GM19035 (cell line): ENCODE results near the gene CFAP97D2.
"Not testable (repeated sequence)": the region's sequence is repeated elsewhere in the genome, so short reads cannot be mapped to it uniquely, and the experiment has no call there.

Experiments
- ATAC-seq: cut with Tn5 transposase; IDR thresholded peaks from one replicate; pipeline ENCODE4 v1.9.1; 2021; ENCODE audit not compliant: unreplicated experiment

CFAP97D2 gene

DNA sequence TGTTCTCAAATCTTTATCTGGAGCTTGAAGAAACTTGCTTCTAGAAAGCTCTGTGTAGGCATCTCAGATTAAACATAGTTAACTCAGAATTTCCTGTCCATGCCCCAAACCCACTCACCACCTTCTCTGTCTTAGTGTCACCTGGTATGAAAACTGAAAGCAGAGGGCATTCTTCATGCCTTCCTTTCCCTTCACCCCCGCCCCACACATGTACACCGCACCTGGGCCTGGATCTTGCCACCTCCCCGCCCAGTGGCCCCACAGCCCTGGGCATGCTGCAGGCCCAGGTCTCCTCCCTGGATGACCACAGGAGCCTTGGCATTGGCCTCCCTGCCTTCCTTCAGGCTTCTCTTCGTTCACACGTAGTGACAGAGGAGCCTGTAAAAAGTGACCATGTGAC lies 15.8 kb downstream of the CFAP97D2 start:
- no peak for ATAC-seq

DNA sequence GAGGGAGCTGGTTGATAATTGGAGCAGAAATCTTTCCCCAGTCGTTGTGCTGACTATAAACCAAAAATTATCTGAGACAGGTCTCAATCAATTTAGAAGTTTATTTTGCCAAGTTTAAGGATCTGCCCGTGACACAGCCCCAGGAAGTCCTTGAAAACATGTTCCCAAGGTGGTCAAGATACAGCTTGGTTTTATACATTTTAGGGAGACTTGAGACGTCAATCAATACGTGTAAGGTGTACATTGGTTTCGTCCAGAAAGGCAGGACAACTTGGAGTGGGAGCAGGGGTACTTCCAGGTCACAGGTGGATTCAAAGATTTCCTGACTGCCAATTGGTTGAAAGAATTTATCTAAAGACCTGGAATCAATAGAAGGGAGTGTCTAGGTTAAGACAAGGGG lies 17.6 kb downstream of the CFAP97D2 start:
- no peak for ATAC-seq

DNA sequence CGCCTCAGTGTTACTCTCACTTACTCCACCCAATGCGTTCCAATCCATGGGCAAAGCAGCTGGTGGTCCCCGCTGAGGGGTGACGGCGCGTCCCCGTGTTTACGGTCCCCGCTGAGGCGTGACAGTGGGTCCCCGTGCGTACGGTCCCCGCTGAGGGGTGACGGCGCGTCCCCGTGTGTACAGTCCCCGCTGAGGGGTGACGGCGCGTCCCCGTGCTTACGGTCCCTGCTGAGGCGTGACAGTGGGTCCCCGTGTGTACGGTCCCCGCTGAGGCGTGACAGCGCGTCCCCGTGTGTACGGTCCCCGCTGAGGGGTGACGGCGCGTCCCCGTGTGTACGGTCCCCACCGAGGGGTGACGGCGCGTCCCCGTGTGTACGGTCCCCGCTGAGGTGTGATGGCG lies 19.5 kb downstream of the CFAP97D2 start:
- ATAC-seq = no peak

- ATAC-seq = not testable (repeated sequence)
Measured at GRCh38 chr13:114199526-114199925, 20.5 kb downstream of the CFAP97D2 start.

GRCh38 chr13:114199954-114200353 lies 20.9 kb downstream of the CFAP97D2 start:
- ATAC-seq = no peak

- no peak for ATAC-seq
Measured at GRCh38 chr13:114200399-114200911, 21.4 kb downstream of the CFAP97D2 start.

DNA sequence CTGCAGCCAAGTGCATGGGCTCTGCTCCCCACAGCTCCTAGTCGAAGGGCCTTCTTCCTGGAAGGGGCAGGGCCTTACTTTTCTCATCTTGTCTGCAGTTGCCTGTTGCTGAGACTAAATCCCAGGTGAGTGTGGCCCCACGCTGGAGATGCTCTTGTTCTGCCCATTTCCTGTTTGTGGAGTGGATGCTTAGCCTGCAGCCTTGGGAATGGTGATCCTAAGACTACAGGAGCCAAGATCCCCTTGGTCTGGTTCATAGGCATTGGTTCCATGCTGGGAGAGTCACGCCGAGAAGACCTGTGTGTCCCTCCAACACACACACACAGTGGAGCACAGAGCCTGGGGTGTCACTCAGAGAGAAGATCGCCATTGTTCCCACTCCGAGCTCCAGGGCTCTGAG lies 23.5 kb downstream of the CFAP97D2 start:
- no peak for ATAC-seq

DNA sequence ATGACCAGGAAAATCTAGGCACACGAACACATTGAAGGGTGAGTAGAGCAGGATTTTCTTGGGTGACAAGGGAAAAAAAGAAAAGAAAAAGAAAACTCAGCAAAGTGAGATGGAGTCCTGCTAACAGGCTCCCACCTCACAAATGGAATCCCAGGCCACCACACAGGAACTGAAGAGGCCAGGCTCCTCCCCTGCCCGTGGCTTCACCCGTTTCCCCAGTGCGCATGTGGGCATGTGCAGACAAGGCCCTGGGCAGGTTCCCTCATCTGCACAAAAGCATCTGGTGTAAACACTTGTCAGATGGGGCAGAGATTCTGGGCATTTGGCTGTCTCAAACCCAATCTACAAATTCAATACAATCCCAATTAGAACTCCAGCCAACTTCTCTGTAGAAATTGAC lies 24.5 kb downstream of the CFAP97D2 start:
- no peak for ATAC-seq

GRCh38 chr13:114204894-114205293 lies 25.8 kb downstream of the CFAP97D2 start:
- no peak for ATAC-seq

DNA sequence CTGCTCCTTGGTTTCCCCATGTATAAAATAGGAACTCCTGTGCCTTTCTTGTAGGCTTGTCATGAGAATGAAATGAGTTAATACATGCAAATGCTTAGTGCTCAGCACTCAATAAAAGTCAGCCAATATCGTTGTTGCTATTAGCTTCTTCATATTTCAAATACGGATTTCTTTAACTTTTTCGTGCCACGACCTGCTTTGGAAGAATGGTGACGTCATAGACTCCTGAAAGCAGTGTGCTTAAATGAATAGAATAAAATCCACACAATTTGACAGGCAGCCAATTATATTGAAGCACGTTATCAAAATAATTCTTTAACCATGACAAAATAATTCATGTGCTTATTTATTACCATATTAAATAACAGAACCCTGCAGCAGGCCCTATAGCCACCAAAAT lies 29.1 kb downstream of the CFAP97D2 start:
- no peak for ATAC-seq

- no peak for ATAC-seq
Measured at GRCh38 chr13:114211446-114212157, 32.5 kb downstream of the CFAP97D2 start.

DNA sequence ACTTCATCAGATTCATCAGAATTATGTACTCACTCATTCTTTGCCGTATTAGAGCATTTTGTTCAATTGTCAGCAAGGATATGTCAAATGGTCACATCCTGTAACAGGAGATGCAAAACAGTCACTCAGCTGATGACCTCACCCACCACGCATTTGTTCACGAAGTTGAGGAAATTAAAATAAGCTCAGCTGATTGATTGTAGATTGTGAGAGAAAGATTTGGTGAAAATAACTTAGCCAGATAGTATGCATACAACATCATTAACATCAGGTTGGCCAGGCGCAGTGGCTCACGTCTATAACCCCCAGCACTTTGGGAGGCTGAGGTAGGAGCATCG lies 33.1 kb downstream of the CFAP97D2 start:
- no peak for ATAC-seq

DNA sequence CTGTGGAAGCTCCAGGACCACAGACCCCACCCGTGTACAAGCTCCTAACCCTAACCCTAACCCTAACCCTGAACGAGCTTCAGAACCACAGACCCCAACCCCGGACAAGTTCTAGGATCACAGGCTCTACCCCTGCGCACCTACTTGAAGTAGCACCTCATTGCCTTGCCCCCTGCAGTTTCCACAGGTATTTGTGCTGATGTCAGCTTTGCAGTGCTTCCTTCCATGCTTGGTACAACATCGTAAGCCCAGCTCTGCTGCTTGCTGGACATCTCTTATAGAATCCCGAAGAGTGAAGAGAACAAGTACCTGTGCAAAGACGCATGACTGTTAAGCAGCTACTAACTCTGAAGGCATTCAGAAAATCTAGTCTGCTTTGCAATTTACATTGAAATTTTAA lies 34.9 kb downstream of the CFAP97D2 start:
- ATAC-seq = no peak

DNA sequence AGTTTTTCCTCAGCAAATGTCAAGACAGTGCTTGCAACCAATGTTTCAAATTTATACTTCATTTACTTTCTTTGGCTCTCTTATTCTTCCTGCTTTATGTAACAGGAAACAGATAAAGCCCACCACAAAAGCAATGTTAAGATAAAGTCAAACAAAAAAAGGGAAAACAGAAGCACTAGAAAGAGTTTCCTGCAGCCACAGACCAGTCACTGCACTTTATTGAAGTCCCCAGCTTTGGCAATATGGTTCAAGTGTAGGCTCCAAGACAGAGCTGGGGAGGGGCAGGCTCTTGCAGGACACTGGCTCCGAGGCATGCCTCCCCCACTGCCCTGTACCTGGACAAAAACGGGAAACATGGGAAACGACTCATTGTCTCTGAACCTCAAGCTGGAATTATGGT lies 40.3 kb downstream of the CFAP97D2 start:
- ATAC-seq = no peak

DNA sequence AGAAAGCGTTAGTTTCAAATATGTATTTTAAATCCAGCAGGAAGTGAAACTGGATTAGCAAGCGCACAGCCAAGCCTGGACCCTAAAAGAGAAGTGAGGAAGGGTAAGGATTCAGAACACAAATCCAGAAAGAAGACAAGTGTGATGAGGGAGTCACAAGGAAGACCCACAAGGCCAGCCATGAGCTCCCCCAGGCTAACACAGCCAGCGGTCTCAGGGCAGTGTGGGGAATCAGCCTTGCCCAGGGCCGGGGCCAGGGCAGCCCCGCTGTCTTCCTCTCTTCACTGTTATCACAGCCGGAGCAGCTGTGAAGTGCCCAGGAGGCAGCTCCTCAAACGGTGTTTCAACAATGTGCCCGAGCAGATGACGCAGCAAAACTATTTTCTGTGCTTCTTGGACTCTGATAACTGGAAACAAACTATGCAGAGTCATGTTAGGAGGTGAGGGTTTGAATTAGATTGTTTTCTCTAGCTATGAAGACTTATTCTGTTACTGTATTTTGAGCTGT lies 43.5 kb downstream of the CFAP97D2 start:
- no peak for ATAC-seq

DNA sequence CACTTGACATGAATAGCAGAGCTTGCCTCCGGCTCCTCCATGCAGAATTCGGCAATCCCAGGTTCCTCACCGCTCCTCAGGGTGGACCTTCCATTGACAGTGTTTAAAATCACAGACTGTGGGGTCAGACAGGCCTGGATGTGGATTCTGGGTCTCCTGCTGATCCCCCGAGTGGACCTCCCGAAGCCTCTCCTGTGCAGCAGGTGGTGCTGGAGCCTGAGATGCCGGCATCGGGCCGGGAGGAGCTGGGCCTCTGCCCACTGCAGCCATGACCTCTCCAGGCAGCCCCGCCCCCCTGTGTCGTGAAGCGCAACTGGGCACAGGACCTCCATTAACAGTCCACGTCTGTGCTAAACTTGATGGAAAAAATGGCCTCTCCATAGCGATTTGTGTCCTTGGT lies 45.1 kb downstream of the CFAP97D2 start:
- no peak for ATAC-seq

- ATAC-seq = no peak
Measured at GRCh38 chr13:114225610-114226009, 46.6 kb downstream of the CFAP97D2 start.

DNA sequence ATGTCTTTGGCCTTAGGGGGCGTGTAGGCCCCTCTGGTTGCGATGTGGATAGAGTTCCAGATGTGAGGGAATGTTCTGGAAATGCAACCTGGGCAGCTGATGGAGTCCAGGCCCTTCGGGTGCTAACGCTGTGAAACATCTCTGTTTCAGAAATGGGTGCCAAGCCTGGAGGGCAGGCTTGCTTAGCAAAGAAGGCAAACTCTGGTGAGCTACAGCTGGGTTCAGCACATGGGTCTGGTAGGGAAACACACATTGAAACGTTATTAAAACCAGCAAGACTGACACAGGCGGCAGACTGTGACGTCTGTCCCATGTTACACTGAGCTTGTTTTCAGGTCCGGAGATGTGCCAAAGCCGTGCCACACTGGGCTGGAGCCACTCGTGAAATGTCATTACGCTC lies 47.0 kb downstream of the CFAP97D2 start:
- no peak for ATAC-seq

DNA sequence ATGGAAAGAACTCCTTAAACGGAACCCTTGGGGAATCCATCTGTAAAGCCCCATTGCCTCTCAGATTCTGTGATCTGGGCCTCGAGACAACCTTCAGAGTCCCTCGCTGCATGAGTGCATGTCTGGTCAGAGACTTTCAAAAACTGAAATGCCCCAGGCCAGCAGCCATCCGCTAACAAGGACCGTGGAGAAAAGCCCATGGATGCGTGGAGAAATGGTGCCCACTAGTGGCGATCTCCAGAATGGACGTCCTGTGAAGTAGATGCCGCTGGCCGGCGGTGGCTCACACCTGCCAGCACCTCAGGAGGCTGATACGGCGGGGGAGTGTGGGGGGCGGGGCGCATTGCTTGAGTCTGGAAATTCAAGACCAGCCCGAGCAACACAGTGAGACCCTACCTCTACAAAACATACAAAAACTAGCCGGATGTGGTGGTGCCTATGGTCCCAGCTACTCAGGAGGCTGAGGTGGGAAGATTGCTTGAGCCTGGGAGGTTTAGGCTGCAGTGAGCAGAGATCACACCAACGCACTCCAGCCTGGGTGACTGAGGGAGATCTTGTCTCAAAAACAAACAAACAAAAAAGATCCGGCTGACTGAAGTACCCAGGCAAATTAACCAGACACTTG lies 47.8 kb downstream of the CFAP97D2 start:
- ATAC-seq = peak; percentile 87

GRCh38 chr13:114227528-114227927 lies 48.5 kb downstream of the CFAP97D2 start:
- ATAC-seq = no peak

DNA sequence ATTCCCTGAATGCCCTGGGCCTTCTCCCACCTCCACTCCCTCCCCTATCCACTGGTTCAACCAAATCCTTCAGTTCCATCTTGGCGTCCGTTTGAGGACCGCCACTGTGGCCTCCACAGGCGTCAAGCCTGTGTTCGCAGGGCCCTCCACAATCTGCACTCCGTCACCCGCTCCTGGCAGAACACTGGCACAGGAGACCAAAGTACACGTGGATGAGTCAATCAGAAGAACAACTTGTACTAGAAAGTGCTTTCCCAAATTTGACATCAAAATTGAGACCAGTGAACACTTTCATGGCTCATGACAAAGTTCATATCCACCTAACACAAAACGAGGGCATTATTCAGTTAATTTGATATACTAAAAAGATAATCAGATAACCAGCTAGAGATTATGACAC lies 49.1 kb downstream of the CFAP97D2 start:
- no peak for ATAC-seq

DNA sequence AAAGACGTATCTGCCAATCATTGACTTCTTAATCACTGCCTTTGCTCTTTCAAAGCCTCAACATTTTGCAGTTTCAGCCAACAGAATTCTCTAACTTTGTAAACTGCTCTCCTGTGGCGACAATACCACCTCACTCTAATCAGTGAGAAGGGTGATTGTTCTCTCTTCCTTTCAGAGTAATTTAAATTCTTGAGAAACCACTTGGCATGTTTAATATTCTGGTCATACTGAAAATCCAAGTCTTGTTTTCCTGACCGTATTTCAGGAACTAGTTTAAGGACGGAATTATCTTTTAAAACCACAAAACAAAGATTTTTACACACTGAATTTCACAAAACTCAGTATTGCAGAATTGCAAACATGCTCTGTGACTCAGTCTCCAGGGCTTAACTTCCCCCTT lies 50.4 kb downstream of the CFAP97D2 start:
- ATAC-seq = no peak

DNA sequence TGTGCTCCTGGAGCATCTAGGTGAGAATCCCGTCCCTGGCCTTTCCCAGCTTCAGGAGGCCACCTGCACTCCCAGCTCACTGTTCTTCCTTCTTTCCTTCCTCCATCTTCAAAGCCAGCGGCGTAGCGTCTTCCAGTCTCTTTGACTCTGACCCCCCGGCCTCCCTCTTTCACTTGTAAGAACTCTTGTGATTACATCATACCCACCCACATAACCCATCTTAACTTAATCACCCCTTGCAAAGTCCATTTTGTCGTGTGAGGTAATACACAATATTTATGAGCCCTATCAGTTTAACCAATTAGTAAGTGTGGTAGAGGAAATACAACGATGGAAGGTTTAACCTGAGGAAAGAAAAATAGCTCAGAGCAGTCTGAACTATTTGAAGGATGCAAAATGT lies 51.1 kb downstream of the CFAP97D2 start:
- ATAC-seq = no peak
